Renal cortical epithelial cell (primary cell): Measurements from ENCODE around the gene KCNIP3. TPM values are rescaled to one million over a fixed set of nuclear protein-coding genes. Genes with fewer than 3 reads are reported as not detected.

Source experiments
- DNase-seq: peaks from one replicate; pipeline ENCODE4 v3.0.0-alpha.2; 2011; ENCODE audit warnings: low read depth
- total RNA-seq: library from RNA; depleted of rRNA; stranded (reverse); fragments of >200 nt; gene quantifications from 2 replicates; pipeline ENCODE4 v1.2.3, GENCODE V29; 2014

Gene KCNIP3
- total RNA-seq, 1 donor from 2014 or later = 127 TPM

DNA sequence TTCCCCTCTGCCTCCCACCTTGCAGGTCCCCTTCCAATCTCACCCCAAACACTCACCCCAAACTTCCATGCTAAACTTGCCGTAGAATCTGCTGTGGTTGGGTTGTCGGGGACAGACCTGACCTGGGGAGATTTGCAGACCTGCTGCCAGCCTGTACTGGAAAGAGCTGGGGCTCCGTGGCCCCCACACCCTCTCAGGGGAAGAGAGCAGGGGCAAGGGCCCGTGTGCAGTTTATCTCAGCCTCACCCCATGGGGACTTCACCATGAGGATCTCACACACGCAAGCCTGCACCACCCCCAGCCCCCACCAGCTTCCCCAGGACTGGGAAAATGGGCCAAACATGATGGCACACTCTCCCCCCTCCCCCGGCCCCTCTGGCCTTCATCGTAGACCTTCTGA lies 30.7 kb downstream of the KCNIP3 start:
- DNase-seq = no peak

DNA sequence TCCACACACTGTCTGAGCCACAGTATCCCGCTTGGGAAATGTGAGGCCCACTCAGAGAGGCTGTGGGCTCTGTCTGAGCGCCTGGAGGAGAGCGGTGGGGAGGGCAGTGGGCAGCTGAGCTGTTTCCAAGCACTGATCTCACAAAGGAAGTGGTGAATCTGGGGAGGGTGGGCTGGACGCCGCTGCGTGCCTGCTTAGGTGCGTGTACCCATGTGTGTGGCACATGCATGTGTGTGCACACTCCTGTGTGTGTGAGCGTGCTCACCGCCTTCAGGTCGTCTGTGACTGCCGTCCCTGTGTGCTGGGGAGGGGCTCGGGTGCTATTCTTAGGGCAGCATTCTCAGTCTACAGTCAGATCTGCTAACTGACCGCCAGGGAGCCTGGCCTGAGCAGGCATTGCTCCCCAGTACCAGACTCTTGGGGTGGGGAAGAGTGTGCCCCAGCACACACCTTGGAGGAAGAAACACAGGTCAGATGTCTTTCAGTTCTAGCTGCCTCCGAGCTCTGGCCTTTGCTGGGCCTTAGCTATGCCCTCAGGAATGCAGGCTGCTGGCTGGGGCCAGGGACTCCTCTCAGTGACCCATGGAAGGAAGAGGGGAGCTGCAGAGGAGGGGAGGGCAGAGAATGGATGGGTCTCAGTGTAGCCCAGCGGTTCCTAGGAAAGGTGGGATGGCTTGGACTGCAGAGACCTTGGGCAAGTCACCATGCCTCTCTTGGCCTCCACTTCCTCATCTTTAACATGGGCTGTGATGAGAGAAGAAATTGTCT lies 31.4 kb downstream of the KCNIP3 start:
- peak; percentile 32 for DNase-seq

DNA sequence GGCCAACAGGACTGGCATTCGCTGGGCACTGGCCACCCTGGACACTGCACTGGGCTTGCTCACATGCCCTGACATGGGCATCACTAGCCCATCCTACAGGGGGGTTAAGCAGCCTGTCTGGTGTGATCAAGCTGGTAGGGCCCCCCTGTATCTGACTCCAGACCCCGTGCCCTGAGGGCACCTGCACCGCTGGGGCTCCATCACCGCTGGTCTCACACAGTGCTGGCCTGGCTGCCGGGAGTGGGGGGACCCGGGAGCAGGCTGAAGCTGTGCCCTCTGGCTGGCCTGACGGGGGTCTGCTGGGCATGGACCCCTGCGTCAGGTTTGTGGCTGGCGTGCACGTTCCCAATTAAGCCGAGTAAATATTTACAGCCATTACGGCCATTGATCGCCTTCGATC lies 32.3 kb downstream of the KCNIP3 start:
- DNase-seq = no peak

DNA sequence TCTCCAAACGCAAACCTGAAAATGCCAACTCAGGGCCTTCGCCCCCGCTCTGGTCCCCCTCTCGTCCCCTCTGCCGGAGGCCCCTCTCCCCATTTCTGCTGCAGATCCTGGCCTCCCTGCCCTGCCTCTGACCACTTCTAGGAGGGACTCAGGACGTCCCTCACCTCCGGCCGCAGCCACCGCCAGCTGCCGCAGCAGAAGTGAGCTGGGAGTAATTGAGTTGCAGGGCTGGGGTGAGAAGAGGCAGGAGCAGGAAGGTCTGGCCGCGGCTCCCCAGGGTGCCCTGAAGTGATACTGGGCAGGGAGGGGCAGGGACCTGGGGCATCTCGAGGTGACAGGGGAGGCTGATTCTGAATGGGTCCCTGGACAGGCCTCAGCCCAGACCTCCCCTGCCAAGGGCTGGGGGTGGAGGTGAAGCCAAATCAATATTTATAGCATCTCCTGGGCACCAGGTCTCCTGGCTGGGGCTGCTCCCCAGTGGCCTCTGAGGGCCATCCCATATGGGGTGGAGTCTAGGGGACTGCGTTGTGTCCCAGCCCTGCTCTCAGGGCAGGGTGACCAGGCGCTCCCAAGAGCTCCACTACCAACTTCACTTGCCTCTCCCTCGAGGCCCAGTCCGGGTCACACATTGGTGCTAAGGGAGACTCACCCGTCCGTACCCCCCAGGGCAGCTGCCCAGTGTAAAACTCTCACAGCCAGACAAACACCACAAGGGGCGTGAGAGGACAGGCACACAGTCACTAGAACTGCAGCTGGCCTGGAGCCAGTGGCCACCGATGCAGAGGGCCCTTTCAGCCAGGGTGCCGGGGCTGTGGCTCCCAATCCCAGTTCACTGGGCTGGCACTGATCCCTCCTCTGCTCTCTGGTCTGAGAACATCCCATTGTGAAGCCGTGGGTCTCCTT lies 33.0 kb downstream of the KCNIP3 start:
- peak; percentile 64 for DNase-seq

DNA sequence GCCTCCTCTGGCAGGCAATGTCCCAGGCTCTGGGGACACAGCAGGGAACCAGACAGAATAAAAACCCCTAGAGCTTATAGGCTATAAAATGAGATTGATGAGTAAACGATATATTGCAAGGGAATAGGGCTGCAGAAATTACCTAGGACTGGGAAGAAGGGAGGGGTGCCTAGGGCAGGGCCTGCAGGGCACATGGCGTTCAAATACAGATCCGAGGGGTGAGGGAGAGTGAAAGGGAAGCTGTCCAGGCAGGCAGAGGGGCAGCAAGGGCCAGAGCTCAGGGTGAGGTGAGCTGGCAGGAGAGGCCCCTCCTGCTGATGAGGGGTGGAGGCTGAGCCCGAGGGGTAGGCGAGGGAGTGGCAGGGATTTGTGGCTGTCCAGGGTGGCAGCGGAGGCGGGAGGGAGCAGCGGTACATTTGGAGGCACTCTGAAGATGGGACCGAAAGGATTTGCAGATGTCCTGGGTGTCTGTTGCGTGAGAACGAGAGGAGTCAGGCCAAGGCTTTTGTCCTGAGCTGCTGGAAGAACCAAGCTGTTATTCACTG lies 33.7 kb downstream of the KCNIP3 start:
- no peak for DNase-seq

DNA sequence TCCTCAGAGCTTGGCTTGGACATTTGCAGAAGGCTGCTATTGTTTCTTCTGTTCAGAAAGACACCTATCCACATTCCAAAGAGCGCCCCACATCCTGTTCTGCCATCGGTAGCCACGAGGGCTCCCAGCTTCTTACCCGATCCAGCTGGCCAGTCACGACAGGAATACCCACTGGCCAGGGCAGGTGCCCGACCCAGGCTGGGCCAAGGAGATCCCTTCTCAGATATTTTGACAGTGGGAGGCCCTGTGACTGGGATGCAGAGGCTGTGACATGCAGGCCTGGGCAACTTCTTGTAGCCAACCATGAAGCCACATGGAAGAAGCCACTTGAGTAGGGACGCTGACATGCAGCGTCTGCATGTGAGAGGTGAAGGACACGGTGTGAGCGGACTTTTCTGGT lies 34.5 kb downstream of the KCNIP3 start:
- DNase-seq = no peak

DNA sequence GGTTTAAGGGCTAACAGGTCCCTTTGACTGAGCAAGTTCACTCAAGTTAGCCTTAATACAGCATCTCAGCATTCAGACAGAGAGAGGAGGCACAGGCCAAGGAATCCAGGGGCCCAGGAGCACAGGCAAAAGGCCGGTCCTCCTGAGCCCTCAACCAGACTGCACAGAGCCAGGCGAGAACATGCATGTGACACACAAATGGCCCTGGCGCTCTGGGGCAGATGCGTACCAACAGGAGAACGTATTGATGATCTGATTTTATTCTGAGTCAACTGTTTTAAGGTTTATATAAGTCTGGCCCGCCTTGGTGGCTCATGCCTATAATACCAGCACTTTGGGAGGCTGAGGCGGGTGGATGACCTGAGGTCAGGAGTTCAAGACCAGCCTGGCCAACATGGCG lies 34.9 kb downstream of the KCNIP3 start:
- DNase-seq = no peak

DNA sequence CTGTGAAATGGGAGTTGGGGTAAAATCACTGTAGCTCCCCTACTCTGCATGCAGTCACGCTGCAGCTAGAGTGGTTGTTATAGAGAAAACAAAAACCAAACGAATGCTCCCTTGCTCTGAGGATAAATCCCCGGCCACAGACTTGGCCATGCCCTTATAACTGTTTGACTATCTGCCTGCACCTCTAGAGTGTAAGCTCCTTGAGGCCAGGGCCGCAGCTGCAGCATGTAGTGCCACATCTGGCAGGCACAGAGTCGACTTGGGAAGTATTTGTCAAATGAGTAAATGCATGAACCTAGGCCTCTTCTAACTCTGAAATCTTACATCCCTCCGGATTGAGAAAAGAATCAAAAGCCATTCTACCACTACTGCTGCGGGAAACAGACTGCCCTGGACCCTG lies 35.9 kb downstream of the KCNIP3 start:
- DNase-seq = no peak

DNA sequence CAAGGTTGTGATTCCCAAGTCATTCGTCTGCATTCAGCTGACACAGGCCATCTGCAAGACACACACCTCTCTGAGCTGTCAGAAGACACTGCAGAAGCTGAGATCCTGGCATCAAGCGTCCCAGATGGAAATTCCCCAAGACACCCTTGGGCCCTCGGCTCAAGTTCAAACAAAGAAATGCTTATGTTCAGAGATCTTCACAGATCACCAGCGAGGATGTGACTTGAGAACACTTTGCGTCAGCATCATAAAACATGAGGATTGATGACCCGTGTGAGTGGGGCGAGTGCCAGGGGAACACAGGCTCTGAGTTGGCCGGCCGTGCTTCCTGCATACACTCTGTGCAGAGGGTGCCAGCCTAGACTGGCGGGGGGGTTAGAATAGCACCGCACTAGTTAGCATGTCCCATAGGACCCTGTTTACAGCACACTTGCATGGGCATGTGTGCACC lies 36.8 kb downstream of the KCNIP3 start:
- DNase-seq = peak; percentile 99

DNA sequence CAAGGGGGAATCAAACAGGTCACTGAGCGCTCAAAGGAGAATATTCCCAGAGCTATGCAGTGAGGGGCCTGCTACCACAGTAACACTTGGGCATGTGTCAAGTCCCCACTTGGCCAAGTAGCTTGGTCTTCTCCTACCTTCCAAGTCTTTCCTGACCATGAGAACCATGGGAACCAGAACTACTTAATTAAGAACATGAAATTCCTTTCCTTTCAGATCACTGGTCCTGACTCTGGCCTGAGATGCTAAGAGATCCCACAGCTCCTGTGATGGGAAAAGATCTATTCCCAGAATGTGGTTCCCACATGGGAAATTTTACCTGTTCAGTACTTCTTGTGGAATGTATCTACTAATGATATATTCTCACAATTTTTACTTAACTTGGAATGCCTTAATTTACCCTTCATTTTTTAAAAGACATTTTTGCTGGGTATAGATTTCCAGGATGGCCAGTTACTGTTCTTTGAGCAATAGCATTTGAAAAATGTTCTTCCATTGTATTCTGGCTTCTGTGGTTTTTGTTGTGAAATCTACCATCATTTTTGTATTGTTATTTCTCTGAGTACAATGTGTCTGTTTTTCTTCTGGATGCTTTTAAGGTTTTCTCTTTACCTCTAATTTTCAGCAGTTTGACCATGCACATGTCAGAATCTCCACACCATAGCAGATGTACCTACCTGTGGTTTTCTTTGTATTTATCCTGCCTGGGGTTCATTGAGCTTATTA lies 37.9 kb downstream of the KCNIP3 start:
- DNase-seq = peak; percentile 90

DNA sequence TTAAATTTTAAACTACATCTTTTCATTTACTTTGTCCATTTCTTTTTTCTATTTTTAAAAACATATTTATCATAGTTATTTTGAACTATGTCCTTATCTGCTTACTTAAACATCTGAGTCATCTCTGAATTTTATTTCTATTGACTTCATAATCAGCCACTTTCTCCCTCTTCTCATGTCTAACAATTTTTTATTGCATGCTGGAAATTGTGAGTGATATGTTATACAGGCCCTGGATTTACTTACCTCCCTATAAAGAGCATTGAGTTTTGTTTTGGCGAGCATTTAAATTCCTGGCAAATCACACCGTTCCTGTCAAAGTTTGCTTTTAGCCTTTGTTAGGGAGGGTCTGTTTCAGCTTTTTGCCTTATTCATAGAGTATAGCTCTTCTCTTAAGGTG lies 39.3 kb downstream of the KCNIP3 start:
- no peak for DNase-seq

DNA sequence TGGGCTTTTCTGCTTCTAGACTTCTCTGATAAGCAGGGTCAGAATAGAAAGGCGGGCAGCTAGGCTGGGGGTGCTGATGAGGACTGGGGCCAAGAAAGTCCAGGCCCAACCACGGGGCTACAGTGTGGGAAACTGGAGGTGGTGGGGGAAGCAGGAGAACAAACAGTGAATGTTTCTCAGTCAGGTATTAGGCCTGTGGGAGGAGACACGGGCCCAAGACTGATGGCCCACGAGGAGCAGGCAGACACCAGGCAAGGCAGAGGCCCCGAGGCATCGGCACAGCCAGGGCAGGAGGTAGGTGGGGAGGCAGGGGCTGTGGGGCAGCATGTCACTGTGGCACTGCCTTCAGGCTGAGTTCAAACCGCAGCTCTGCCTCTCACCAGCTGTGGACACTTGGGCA lies 40.7 kb downstream of the KCNIP3 start:
- no peak for DNase-seq

DNA sequence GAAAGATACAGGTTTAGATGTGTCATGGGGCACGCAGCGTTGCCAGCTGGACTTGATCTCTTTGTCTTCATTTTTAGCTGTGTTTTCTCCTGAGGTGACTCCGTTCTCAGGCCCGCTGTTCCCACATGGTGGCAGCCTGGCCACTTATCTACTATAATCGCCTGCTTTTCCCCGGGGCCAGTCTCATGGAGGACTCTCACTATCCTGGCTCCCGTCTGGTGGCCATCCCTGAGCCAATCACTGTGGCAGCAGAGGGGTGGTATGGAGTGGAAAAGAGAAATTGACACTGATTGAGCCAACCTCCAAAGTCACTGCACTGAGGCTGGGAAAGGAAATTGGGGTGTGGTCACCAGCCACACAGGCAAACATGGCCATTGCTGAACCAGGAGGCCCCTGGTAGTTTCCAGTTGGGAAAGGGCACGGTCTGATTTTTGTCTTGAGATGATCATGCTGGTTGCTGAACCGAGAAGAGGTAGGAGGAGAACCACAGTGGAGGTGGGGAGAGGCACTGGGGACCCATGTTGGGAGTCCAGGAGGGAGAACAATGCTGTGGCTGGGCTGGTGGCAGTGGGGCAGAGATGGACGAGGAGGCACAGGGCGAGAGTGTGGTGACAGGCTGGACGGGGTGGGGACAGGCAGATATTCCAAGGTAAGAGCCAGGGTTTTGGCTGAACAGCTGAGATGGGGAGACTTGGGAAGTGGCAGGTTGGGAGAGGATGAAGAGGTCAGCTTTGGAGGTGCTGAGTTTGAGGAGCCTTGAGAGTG lies 45.6 kb downstream of the KCNIP3 start:
- DNase-seq = no peak

DNA sequence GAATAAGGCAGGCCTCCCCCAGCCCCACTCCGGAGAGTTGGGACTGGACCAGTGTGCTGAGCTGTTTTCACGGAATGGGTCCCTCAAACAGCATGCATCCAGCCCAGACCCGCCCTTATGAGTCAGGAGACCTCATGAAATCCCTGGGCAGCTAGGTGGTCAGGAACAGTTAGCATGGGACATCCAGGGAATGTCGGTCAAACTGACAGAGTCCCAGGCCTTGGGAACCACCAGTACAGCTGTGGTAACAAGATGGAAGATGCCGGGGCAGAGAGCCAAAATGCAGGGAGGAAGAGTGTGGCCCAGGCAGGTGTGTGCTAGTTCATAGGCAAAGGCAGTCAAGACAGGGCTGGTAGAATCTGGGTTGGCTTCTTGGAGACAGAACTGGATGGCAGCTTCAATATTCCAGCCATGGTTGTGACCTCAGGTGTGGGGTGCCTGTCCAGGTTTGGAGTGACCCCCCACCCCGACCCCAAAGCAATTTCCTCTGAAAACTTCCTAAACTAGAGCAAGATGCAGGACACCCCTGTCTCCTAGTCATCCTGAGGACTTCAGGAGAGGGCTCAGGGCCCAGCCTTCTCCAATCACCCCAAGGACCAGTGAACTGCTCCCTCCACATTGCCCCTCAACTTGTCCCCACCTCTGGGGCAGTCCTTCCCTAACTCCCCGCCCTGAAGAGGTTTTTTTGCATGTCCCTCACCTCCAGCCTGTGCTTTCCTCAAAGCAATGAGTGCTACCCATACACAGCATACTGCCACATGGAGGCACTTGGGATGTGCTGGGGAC lies 46.5 kb downstream of the KCNIP3 start:
- peak; percentile 54 for DNase-seq

DNA sequence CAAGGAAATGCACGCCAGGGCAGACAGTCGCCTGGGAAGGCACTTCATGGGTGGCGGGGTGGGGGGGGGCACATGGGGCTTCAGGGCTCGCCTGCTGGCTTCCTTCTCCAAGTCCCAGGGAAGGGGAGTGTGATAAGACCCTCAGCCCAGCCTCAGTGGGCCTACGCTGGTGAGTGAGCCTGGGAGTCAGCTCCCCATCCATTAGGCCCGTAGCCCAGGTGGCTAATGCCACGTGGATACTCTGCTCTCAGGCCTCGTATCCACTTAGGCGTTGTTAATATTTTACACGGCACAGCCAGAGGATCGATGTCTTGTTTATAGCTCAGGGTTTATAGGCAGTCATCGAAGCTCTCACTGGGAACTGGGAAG lies 47.1 kb downstream of the KCNIP3 start:
- no peak for DNase-seq

DNA sequence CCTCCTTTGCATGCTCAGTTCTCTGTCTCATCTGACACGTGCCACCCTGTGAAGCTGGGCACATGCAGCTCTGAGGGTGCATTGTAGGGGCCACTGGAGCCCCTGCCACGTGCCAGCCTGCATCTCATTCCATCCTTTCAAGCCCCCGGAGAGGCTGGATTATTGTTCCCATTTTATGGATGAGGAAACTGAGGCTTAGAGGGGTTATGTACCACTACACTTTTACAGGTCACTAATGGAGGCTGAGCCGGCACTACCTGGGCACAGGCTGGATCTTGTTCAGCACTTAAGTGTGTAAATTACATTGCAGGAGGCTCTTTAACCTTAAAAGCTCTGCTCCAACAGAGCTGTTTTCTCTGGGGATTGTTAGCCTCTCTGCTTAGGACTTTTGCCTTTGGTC lies 47.5 kb downstream of the KCNIP3 start:
- no peak for DNase-seq

DNA sequence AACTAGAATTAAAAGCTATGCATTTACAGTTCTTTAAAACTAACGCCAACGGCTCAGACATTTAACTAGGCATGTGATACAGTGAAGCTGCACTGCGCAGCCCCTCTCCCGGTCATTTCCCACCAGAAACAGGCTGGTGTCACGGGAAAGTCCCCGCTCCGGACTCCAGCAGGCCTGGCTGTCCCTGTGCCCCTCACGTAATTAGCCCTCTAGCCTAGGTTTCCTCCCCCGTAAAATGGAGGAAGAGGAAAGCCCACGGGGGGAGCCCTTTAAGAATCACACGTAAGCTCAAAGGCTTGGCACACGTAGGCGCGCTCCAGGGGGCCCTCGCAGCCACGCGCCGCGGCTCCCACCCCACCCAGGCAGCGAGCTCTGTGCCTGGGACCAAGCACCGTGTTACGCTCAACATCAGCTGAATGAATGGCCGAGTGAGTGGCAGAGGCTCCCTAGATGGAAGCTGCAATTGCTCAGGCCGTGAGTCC lies 48.0 kb downstream of the KCNIP3 start:
- DNase-seq = no peak

DNA sequence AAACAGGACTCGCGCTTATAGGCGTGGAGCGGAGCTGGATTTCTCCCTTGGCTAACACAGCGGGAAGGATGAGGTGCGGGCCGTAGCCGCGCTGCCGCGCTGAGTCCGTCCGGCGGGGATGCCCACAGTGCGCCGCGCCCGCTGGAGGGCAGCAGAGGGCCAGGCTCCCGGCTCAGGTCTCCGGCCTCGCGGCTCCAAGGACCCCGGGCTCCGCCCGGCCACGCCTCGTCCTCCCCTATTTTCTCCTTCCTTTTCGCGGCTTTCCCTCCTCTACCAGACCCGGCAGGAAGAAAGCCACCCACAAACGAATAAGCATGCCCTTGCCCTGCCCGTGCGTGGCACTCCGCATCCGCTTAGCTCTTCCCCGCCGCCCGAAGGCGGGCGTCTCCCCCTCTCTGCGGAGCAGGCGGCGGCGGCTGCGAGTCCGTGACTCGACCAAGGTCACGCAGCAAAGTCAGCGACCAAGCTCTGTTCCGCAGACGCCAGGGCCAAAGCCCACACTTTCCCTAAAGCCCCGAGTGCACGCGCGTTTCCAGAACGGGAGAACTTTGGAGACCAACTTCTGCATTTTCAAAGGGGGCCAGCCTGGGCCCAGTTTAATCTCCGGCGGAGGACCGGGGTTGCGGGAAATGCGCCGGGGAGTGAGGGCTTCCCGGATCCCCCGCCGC lies 48.5 kb downstream of the KCNIP3 start:
- peak; percentile 67 for DNase-seq

DNA sequence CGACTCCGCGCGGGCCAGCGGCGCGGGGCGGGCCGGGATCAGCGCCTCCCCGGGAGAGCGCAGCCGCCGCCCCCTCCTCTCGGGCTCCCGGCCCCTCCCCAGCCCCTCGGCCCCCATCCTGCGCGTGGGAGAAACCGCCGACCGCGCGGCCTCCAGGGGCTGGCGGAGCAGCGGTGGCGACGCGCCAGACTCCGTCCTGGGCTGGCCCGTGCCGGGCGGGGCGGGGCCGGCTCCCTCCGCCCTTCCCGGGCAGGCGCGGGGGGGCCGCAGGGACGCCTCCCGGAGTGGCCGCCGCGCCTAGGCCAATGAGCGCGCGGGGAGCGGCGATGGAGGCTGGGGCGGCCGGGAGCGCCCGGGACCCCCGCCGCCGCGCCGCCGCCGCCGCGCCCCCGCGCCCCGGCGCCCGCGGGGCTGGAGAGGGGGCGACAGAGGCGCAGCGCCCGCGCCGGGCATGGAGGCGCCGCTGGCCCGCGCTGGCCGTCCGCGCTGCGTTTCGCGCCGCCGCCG lies 49.1 kb downstream of the KCNIP3 start:
- peak; percentile 11 for DNase-seq
